ENCODE measurements around the gene PRSS33. TPM values are rescaled to one million over a fixed set of nuclear protein-coding genes. Genes with fewer than 3 reads are reported as not detected.
A peak's percentile ranks its signal among the peaks of the same experiment; 100 is the strongest.

Gene PRSS33
- total and polyA plus RNA-seq, 7 donors, result not detected

GRCh38 chr16:2774161-2774891 is 13.0 kb downstream of the PRSS33 start:
- no peak for DNase-seq
- Histone ChIP-seq H3K27ac (no peak overlapping the region), H3K27me3 (no peaks in the 10 kb centered on the region), H3K4me3 (no peak overlapping the region), H3K36me3 (peaks cover 27 to 62% (median 40%) of the 10 kb centered on the region in 4 donors), H3K9me3 (no peaks in the 10 kb centered on the region), H3K4me1 (peaks cover 4 to 33% (median 26%) of the 10 kb centered on the region in 4 donors)
- WGBS, 2 donors, result 72 to 85% methylated on average over 7 of the region's 7 CpGs
- no peak for TF ChIP-seq POLR2AphosphoS5 (IDR thresholded peaks at IDR 0.05)
- TF ChIP-seq, protein P1, sequence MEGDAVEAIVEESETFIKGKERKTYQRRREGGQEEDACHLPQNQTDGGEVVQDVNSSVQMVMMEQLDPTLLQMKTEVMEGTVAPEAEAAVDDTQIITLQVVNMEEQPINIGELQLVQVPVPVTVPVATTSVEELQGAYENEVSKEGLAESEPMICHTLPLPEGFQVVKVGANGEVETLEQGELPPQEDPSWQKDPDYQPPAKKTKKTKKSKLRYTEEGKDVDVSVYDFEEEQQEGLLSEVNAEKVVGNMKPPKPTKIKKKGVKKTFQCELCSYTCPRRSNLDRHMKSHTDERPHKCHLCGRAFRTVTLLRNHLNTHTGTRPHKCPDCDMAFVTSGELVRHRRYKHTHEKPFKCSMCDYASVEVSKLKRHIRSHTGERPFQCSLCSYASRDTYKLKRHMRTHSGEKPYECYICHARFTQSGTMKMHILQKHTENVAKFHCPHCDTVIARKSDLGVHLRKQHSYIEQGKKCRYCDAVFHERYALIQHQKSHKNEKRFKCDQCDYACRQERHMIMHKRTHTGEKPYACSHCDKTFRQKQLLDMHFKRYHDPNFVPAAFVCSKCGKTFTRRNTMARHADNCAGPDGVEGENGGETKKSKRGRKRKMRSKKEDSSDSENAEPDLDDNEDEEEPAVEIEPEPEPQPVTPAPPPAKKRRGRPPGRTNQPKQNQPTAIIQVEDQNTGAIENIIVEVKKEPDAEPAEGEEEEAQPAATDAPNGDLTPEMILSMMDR (IDR thresholded peaks at IDR 0.05), result no peak
- TF ChIP-seq EP300 (IDR thresholded peaks at IDR 0.05), result no peak
- no peak for TF ChIP-seq POLR2A (IDR thresholded peaks at IDR 0.05)
- intact Hi-C loops (cut with DNase I), result loop anchor here (10.0 kb wide), 1 partner anchor 380 kb away; no protein-coding TSS in a partner anchor

- Histone ChIP-seq H3K27me3 (no peaks in the 10 kb centered on the region), H3K4me1 (peaks cover 4 to 26% (median 21%) of the 10 kb centered on the region in 4 donors), H3K36me3 (peaks cover 36 to 71% (median 50%) of the 10 kb centered on the region in 4 donors), H3K27ac (peak overlapping the region in 1 of 4 donors; percentile 44), H3K9me3 (no peaks in the 10 kb centered on the region), H3K4me3 (no peak overlapping the region)
- intact Hi-C loops (cut with DNase I), result loop anchor here (10.0 kb wide), 1 partner anchor 381 kb away; no protein-coding TSS in a partner anchor
- TF ChIP-seq POLR2AphosphoS5 (IDR thresholded peaks at IDR 0.05) (no peak), EP300 (IDR thresholded peaks at IDR 0.05) (no peak), POLR2A (IDR thresholded peaks at IDR 0.05) (no peak)
- TF ChIP-seq, protein P1 (IDR thresholded peaks at IDR 0.05), result no peak
- 86% methylated on average over 12 of the region's 12 CpGs for WGBS, 2 donors
- DNase-seq, result no peak
Measured at GRCh38 chr16:2773188-2773968, 14.0 kb downstream of the PRSS33 start.

DNA sequence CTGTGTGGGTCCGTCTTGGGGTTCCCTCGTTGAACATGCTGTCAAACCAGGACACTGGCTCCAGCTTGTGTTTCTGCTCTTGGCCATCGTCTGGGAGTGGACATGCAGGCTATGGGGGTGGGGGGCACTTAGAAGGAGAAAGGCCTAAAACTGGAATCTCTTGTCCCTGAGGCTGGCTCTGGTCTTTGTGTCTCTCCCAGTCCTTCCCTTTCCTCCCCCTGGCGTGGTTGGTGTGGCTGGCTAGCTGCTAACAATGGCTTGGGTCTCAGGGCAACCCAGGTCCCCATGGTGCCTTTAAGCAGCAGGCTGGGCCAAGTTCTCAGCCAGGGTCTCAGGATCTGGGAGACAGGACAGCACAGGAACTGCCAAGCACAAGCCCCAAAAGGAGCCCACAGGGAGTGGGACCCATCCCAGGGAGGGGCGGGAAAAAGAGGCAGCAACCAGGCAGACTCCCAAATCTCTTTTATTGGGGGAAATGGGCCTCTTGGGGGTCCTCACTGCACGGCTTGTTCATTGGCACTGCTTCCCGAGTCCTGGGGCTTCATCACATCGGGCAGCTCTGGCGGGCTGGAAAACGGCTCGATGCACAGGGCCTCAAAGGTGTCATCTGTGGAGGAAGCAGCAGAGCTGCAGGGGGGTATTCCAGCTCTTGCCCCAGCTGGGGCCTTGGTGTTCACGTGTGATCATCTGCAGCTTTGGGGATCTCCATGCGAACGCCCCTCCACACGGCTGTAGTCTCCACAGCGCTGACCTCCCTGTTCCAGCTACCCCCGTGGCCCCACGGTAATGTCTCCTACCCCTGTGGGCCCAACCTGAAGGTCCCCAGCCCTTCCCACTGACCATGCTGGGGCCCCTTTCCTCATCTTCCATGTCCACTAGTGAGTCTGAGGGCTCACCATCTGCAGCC is 15.6 kb downstream of the PRSS33 start:
- H3K36me3 ChIP-seq, result peaks cover 53 to 88% (median 64%) of the 10 kb centered on the region in 4 donors
- no peak overlapping the region for H3K27ac ChIP-seq
- no peaks in the 10 kb centered on the region for H3K27me3 ChIP-seq
- no peak overlapping the region for H3K4me3 ChIP-seq
- TF ChIP-seq POLR2A (IDR thresholded peaks at IDR 0.05) (no peak), EP300 (IDR thresholded peaks at IDR 0.05) (no peak), POLR2AphosphoS5 (IDR thresholded peaks at IDR 0.05) (no peak)
- TF ChIP-seq, protein P1 (IDR thresholded peaks at IDR 0.05), result no peak
- WGBS, 2 donors, result 83 to 84% methylated on average over 18 of the region's 18 CpGs
- no peaks in the 10 kb centered on the region for H3K9me3 ChIP-seq
- H3K4me1 ChIP-seq, result peaks cover 0 to 23% (median 17%) of the 10 kb centered on the region in 4 donors
- no peak for DNase-seq
- intact Hi-C loops (cut with DNase I), result loop anchor here (10.0 kb wide), 1 partner anchor 383 kb away; no protein-coding TSS in a partner anchor
